SK-N-SH (cell line): Measurements from ENCODE around the gene A2ML1.

ENCODE experiments used
- CHD2 ChIP-seq: fragments of 150-350 bp; IDR thresholded peaks from 2 replicates; pipeline ENCODE4 v1.6.1; 2018; ENCODE audit warnings: low read length; ENCODE audit not compliant: partially characterized antibody
- CTCF ChIP-seq: fragments of 200-600 bp; sonication (generic); IDR thresholded peaks from 2 replicates; pipeline ENCODE4 v1.6.1; 2017; ENCODE audit warnings: antibody characterized with exemption, mild to moderate bottlenecking, moderate library complexity
- EZH2phosphoT487 ChIP-seq: fragments of 200-600 bp; sonication (generic); IDR thresholded peaks from 2 replicates; pipeline ENCODE4 v1.6.1; 2017; ENCODE audit warnings: low read depth, mixed run types, mild to moderate bottlenecking, antibody characterized with exemption, moderate library complexity, borderline replicate concordance
- FOXM1 ChIP-seq: IDR thresholded peaks from 2 replicates; pipeline ENCODE4 v1.4.0; 2012; ENCODE audit warnings: low read depth, mild to moderate bottlenecking
- GABPA ChIP-seq: IDR thresholded peaks from 2 replicates; pipeline ENCODE4 v1.4.0; 2012; ENCODE audit warnings: low read depth, mild to moderate bottlenecking
- JUND ChIP-seq: IDR thresholded peaks from 2 replicates; pipeline ENCODE4 v1.4.0; 2012
- MAX ChIP-seq: IDR thresholded peaks from 2 replicates; pipeline ENCODE4 v1.4.0; 2012; ENCODE audit warnings: low read depth
- MXI1 ChIP-seq: IDR thresholded peaks from 2 replicates; pipeline ENCODE4 v1.6.1; 2012; ENCODE audit warnings: mild to moderate bottlenecking, low read depth, low read length, improper control_type of control experiment
- PBX3 ChIP-seq: IDR thresholded peaks from 2 replicates; pipeline ENCODE4; 2012
- POLR2AphosphoS5 ChIP-seq: IDR thresholded peaks from 2 replicates; pipeline ENCODE4 v1.6.1; 2012; ENCODE audit warnings: low read depth, low read length
- REST ChIP-seq: IDR thresholded peaks from 2 replicates; pipeline ENCODE4 v1.6.1; 2012; ENCODE audit warnings: mild to moderate bottlenecking, low read depth, low read length, moderate library complexity
- ZBTB33 ChIP-seq: IDR thresholded peaks from 2 replicates; pipeline ENCODE4 v1.4.0; 2012; ENCODE audit warnings: low read depth, borderline replicate concordance

- TF ChIP-seq MAX (no peak), MXI1 (no peak), JUND (no peak), EZH2phosphoT487 (no peak), CTCF (no peak), POLR2AphosphoS5 (no peak), REST (no peak), PBX3 (no peak), CHD2 (no peak), FOXM1 (no peak), GABPA (no peak), ZBTB33 (no peak)
Measured at GRCh38 chr12:8909752-8910151, 87.3 kb downstream of the A2ML1 start.
